T follicular helper cell (primary cell): ENCODE results near the gene ZNF24.

Source experiments
- DNase-seq: peaks from one replicate; pipeline ENCODE4 v3.0.0-alpha.2; 2020; ENCODE audit warnings: low read depth

The ZNF24 gene

DNA sequence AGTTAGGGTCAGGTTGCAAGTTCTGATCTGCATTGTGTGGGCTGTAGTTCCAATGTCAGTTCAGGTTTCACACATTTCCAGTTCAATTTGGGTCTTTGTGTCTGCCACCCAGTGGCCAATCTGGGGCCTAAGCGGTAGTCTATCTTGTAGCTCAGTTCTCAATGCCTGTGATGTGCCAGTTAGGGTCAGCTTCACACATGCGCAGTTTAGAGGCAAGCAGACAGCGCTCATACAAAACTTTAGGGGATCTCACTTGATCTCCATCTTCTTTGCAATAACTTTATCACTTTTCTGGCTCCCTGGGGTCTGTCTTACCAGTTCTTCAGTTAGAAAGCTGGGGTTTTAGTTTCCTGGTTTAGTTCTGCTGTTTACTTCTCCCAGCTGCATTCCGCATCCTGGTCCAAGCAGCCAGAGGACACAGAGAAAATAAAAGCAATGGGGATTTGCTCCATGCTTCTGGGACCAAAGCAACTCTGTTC is 11.0 kb upstream of the ZNF24 start:
- peak; percentile 40 for DNase-seq

DNA sequence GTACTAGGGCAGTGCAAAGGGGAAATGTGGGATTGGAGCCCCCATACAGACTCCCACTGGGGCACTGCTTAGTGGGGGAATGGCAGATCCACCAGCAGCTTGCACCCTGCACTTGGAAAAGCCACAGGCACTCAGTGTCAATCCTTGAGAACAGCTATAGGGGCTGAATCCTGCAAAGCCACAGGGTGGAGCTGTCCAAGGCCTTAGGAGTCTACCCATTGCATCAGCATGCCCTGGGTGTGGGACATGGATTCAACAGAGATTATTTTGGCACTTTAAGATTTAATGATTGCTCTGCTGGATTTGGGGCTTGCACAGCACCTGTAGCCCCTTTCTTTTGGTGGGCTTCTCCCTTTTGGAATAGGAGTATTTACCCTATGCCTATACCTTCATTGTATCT is 8.6 kb upstream of the ZNF24 start:
- no peak for DNase-seq

DNA sequence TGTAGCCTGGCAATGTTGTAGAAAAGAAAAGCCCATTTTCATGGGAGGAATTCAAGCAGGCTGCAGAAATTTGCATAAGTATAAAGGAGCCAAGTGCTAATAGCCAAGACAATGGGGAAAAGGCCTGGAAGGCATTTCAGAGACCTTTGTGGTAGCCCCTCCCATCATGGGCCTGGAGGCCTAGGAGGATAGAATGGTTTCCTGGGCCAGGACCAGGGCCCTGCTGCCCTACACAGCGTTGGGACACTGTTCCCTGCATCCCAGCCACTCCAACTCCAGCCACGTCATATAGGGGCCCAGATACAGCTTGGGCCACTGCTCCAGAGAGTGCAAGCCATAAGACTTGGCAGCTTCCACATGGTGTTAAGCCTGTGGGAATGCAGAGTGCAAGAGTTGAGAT is 8.1 kb upstream of the ZNF24 start:
- no peak for DNase-seq

DNA sequence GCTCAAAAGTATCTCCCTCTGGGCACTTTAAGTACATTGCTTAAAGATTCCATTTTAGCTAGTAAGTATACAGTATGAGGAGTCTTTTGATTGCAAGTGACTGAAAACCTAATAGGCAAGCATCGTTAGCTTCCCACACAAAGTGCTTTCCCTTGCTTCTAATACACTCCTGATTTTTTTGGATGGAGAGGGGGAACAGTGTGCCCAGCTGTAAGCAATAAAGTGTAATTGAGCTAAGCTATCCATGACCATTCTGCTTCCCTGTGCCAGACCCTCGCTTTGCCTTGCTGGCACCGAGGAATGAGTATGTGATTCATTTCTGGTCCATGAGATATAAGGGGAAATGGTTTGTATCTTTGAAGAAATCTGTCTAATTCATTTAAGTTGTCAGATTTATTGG is 3.8 kb upstream of the ZNF24 start:
- no peak for DNase-seq

DNA sequence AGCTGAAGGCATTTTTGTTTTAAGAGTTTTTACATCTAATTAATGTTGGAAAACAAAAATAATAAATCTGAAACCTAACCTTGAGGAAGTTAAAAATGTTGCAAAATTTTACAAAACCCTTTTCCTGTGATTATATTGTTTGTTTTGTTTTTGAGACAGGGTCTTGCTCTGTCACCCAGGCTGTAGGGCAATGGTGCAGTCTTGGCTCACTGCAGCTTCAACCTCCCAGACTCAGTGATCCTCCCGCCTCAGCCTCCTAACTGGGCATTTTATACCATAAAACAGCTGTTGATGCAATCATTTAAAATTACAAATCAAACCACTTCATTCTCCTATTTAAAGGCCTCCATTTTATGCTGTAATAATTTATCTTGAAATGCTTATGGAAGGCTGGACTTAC is 1.7 kb upstream of the ZNF24 start:
- no peak for DNase-seq

DNA sequence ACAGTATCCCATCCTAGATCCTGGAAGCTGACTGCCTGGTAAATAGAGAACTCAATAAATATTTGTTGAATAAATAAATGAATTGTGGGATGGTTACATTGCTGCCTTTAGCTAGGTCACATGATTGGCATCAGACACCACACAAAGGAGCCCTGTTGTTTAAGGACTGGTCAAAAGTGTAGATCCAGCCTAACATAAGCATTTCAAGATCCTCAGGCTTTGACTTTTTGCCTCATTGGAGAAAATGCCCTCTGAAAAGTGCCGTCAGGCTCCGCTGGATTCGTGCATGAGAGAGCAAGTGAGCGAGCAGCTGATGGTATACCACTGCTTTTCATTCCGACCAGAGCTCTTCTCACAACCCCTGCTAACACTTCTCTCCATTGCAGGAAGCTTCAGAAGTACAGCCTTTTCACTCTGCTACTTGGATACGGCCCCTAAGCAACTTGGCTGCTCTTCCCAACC is 1.3 kb upstream of the ZNF24 start:
- DNase-seq = no peak

DNA sequence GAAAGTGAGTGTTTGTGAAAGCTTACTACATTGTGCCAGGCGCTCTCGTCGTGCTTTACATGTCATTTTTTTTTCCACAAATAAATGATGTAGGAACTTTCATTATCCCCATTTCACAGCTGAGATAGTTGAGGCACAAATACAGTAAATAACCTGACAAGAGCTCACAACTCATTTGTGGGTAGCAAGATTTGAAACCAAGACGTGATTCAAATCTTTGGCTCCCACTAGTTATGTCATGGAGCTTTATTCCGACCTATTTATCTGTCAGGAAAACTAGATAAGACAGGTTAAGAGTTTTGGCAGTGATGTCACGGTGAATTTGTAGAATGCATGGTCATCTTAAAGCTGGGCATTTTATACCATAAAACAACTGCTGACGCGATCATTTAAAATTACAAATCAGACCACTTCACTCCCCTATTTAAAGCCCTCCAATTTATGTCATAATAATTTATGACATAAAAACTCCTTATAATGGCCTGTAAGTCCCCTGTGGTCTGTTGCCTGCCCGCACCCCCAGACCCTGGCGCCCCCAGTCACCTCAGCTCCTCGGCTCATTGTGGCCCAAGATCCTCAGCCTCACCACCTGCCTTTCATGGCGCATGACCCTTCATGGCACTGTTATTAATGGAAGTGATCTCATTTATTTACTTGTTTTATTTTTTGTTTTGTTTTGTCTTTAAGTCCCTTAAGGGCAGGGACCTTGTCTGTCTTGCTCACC is 678 bp upstream of the ZNF24 start:
- DNase-seq = no peak

DNA sequence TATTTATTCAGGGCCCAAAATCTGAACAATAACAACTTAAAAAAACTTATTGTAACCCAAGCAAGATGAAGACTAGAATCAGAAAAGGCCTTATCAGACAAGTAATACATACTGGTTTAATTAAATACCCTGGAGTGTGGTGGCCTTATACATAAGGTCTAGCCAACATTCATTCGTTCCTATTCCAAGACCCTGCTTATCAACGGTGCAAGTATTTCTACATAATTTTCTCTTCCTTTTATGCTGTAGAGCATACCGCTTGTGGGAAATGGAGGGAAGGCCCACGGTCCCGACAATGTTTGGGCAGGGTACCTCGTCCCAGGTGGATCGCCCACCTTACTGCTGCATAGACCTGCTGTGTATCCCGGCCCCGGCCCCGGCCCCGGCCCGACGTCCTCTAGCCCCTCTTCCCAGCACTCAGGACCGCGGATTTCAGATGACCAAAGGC is 708 bp downstream of the ZNF24 start:
- no peak for DNase-seq

DNA sequence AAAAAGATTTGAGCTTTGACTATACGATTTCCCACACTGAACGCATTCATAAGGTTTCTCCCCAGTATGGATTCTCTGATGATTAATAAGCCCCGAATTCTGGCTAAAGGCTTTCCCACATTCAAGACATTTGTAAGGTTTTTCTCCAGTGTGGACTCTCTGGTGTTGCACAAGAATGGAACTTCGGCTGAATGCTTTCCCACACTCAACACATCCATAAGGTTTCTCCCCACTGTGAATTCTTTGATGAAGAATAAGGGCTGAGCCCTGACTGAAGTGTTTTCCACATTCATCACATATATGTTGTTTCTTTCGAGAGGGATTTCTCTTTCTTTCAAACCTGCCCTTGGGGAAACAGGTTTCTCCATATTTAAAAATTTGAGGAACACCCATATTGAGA is 6.9 kb downstream of the ZNF24 start:
- DNase-seq = no peak

DNA sequence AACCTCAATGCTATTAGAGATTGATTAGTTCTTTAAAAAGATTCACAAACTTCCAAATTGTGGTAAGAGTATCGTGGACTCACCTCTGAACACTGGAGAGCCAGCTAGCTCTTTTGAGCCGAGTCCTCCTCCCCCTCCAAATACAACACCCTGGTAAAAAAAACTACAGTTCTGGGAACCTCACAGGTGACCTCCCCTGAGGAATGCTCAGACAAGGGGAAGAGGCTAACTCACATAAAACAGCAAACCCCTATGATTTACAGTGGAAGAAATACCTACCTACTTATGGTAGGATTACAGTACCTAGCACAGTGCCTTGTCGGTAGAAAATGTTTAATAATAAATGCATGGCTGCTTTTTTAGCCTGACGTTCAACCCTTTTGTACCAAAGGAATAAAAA is 8.4 kb downstream of the ZNF24 start:
- DNase-seq = no peak

DNA sequence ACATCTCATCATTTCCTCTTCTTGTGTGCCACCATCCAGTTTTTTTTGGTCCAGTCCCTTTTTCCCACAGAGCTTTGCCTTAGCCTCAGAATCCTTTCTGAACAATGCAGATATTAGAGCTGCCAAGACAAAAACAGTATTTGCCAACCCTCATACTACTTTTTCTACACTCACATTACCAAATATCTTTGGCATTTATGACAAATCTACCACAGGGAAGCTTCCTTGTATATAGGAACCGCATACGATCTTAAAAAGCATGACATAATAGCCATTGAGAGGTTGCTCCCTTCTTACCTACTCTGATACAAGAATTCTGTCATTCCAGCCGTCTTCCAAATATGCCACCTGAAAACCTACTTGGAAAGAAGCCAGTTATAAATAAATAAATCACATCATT is 9.4 kb downstream of the ZNF24 start:
- DNase-seq = no peak

DNA sequence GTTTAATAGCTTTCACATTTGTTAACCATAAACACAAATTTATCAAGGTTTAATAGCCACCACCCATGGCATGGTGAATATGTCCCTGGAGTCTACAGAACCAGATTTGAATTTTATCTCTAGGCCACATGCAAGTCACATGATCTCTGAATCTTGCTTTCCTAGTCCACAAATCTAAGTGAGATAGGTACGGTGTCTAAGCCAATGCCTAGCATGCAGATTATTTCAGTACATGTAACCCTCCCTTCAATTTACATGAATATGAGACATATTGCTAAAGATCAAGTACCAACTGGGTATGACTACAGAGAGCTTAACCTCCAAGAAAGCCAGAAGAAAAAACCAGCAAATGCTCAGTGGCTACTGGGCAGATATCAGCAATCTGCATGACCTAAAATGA is 10.0 kb downstream of the ZNF24 start:
- DNase-seq = no peak

DNA sequence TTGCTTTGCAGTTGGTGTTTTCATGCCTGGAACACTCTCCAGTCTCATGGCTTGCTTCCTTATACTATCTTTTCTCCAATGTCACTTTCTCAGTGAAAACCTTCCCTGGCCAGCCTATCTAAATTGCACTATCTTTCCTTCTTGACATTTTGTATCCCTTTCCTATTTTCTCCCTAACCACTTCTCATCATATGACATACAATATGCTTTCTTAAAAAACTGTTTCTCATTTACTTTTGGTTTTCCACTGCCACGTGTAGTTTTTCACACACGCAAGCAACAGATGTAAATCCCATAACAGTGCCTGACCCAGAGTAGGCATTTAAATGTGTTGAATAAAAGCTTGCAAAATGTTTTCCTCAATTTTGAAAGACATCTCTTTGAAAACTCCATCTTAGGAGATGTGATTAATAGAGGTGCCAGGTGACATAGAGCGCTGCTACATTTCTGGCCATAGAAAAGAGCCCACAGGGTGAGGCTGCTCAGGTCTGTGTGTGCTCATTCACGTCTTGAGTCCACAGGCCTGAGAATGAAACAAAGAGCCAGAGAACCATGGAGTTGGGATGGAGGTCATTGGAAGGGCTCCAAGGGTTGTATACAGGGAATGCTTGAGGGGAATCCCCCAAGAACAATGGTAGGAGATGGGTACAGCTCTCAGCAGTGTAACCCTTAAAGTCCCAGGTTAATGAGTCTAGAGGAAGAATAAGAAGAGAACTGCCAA is 12.7 kb downstream of the ZNF24 start:
- no peak for DNase-seq

DNA sequence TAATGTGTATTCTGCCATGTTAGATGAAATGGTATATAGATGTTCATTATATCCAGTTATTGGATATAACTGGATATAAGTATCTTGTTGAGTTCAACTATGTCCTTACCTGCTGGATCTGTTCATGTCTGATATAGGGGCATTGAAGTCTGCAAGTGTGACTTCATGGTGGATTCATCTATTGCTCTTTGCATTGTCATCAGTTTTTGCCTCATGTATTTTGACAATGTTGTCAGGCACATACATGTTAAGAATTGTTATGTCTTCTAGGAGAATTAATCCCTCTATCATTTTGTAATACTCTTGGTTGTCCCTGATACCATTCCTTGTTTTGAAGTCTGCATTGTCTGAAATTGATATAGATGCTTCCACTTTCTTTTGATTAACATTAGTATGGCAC is 15.4 kb downstream of the ZNF24 start:
- no peak for DNase-seq

DNA sequence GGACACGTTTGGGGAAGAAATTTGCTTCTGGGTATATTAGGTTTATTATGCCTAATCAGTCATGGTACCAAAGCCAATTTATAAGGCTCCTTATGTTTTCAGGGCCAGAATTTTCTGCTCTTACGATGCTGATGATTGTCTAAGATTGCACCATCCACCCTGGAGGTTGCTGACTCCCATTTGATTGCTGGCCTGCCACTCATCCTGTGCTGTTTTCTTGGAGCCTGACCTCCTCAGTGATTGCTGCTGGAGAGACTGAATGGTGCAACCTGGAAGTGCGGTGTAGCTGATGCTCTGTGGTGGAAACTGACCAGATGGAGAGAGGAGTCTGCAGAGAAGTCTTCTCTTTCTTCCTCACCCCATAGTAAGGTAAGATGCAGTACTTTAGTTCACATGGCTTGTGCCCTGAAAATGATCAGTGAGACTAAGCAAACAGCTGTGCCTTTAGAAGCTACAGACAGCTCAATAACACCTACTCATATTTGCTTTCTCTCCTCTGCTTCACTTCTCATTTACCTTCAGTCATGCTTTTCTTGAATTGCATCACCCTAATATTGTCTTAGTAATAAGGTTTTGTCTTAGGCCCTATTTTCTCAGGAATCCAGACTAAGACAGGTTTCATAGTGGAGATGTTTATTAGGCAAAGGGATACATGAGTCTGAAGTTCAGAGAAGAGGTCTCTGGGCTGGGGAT is 17.4 kb downstream of the ZNF24 start:
- no peak for DNase-seq

DNA sequence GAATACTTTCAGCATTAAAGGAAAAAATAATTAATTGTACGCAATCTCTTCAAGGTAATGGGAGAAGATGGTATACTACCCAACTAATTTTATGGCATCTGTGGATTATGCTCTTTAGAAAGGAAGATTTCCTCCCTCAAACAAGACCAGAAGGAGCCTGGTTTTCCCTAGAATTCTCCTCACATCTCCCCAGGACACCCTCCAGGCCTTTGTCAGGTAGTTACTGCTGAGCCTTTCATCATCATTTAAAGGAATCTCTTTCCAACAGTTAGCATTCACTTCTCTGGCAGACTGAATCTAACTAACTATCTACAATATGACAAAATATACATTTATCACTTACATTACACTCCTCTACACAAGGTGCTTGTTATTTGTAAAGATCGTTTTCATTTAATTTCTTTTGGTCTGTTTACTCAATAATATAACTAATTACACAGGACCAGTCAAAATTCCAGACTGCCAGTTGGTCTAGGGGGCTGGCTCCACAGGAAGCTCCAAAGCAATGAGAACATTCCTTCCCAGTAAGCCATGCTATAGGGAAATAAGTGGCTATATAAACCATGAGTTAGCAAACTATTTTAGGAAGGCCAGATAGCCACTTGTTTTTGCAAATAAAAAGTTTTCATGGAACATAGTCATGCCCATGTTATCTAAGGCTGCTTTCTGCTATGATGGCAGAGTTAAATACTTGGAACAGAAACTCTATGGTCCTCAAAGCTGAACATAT is 19.1 kb downstream of the ZNF24 start:
- no peak for DNase-seq

DNA sequence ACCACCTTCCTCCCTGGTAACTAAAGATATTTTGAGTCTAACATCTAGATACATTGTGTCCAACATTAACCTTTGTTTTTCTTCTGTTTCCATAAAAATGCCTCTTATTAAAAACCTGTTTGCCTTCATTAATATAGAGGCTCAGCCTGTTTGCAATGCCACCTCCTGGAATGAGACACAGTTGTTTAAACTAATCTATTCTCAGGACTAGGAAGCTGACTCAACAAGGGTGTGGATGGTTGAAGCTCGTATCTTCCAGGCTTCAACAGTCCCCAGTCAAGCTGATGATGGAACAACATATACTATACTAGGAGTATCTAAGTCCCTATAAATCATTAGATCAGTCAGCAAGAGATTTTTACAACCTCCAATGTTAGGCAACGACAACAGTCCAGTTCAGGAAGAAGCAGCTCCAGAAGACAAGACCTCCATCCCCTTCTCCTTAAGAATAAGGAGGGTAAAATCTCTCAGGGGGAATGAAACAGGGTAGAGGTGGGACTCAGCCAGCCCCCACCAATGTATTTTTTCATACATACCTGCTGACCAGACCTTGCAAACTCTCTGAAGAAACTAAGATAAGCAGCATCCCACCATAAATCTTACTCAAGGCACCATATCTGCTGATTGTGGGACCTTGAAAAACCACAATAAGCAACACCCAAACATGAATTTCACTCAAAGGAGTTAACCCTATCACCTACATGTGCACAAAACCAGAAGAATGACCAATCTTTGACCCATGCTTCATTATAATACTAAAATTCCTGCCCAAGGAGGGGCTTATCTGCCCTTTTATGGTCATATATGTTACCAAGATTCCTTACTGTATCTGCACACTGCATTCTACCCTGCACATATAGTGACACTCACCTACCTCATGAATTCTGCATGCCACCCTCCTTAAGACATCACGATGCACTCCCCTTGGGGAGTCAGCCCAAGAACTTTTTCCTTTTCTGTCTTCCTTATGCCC is 21.4 kb downstream of the ZNF24 start:
- DNase-seq = no peak

DNA sequence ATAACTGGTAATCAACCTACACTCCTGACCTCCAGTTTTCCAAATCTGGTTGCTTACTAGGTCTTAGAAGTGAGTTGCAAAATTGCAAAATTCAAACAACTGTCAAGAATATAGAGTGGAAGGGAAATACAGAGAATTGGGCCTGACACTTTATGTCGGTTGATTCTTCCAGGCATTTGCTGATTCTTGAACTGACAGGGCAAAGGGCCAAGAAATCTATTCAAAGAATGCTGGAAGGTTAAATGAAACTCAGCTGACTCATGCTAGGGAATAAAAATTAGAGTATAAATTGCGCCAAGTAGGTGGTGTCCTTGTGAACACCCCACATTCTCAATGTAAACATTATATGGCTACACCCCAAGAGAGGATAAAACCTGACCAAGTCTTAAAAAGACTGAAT is 32.7 kb downstream of the ZNF24 start:
- DNase-seq = no peak

DNA sequence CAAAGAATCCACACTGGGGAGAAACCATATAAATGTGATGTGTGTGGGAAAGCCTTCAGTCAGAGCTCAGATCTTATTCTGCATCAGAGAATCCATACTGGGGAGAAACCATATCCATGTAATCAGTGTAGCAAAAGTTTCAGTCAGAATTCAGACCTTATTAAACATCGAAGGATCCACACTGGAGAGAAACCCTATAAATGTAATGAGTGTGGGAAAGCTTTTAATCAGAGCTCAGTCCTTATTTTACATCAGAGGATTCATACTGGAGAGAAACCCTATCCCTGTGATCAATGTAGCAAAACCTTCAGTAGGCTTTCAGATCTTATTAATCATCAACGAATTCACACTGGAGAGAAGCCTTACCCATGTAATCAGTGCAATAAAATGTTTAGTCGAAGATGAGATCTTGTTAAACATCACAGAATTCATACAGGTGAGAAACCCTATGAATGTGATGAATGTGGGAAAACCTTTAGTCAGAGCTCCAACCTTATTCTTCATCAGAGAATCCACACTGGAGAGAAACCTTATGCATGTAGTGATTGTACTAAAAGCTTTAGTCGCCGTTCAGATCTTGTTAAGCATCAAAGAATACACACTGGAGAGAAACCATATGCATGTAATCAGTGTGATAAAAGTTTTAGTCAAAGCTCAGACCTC is 37.5 kb downstream of the ZNF24 start:
- DNase-seq = no peak

DNA sequence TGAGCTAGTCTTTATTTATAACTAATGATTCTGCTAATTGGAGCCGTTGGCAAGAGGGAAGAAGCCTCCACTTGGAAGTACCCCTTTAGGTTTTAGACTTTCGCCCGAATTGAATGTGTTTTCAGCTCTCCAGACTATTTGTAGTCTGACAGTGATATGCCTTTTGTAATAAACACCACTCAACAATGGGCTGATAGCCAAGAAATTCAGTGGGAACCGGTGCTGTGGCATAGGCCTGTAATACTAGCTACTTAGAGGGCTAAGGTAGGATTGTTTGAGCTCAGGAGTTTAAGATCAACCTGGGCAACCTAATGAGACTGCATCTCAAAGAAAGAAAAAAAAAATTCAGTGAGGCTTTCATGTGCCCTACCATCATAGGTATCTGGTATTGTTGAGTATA is 40.6 kb downstream of the ZNF24 start:
- DNase-seq = no peak
